Measurements from ENCODE around the gene EIF4A2.
"Not testable (repeated sequence)": the region's sequence is repeated elsewhere in the genome, so short reads cannot be mapped to it uniquely, and the experiment has no call there.

EIF4A2 gene

GRCh38 chr3:186818956-186819355, 35.6 kb downstream of the EIF4A2 start:
- DNase-seq (ENCODE audit: low read depth, low spot score), result no peak

- DNase-seq (ENCODE audit: low read depth, low spot score), result no peak
These were observed 38.3 kb downstream of the EIF4A2 start for GRCh38 chr3:186821429-186822387.

DNA sequence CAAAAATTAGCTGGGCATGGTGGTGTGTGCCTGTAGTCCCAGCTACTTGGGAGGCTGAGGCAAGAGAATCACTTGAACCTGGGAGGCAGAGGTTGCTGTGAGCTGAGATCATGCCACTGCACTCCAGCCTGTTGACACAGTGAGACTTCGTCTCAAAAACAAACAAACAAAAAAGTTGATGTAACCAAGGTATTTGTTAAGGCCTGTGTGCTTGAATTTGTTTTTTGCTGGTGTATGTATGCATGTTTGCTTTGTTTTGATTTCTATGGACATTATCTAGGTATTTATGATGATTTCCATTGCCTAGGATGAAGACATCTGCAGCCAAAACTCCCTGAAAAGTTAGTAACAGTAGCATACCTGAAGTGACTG, 39.0 kb downstream of the EIF4A2 start:
- DNase-seq (ENCODE audit: low read depth, low spot score), result not testable (repeated sequence)

GRCh38 chr3:186823386-186823785, 40.0 kb downstream of the EIF4A2 start:
- no peak for DNase-seq (ENCODE audit: low read depth, low spot score)

DNA sequence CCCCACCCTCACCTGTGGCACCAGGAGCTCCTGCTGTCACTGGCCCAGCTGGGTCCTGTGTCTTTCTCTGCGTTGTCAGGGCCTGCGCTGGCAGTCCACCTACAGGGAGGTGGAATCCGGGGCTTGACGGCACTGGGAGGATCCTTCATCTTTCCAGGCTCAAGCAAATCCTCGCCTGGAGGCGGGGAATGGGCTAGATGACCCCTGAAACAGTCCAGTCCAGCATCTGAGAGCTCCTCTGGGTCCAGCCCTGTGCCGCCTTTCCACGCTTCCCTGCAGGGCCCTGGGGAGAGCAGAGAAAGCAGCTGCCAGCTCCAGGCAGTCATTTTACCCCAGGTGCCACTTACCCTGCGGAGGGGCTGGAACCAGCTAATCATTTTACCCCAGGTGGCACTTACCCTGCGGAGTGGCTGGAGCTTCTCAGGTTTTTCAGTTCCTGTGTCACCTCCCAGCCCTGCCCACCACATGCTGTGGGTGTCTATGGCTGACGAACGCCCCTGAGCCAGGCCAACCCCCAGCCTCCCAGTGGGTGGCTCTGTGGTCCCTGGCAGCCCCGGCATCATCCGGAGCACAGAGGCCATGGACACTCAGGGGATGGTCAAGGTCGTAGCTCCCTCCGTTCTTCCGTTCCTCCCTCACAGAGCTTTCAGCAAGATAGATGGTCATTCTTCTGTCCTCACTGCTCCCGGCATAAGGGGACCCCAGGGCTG, 41.2 kb downstream of the EIF4A2 start:
- no peak for DNase-seq (ENCODE audit: low read depth, low spot score)

- no peak for DNase-seq (ENCODE audit: low read depth, low spot score)
These were observed 42.0 kb downstream of the EIF4A2 start for GRCh38 chr3:186825294-186825821.

GRCh38 chr3:186825872-186826409, 42.6 kb downstream of the EIF4A2 start:
- no peak for DNase-seq (ENCODE audit: low read depth, low spot score)

- no peak for DNase-seq (ENCODE audit: low read depth, low spot score)
These were observed 43.1 kb downstream of the EIF4A2 start for GRCh38 chr3:186826410-186826975.

DNA sequence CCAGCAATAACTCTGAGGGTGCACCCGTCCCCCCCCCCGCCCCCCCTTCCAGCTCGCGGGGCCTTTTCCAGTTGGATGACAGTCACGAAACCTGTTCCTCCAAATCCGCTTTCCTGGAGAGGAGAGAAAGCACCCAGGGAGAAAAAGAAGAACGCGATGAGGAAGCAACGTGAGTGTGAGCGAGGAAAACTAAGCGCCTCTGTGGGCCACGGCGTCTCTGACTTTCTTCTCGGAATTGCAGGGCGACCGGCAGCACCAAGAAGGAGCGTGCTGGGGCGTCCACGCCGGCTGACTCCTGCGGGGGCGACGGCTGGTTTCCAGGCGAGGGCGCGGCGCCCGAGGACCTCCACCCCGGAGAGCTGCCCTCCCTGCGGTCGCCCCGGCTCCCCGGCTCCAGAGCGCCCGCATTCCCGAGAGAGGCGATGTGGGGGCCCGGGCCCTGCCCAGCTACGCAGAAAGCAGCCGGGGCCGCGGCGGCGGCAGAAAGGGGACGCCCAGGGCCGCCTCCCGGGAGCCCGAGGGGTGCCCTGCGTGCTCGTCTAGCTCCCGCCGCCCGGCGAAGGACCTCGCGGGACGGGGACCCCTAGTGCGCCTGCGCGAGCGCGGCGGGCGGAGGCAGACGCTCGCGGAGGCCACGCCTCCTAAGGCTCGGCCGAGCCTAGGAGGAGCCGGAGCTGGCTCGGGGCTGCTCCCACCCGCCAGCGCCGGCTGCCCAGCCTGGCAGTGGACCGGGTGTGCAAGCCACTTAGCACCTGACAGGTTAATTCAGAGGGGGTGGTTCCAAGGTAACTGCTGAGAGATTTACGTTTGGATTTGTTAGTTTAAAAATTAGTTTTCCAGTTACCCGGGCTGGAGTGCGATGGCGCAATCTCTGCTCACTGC, 43.8 kb downstream of the EIF4A2 start:
- peak; percentile 67 for DNase-seq (ENCODE audit: low read depth, low spot score)

DNA sequence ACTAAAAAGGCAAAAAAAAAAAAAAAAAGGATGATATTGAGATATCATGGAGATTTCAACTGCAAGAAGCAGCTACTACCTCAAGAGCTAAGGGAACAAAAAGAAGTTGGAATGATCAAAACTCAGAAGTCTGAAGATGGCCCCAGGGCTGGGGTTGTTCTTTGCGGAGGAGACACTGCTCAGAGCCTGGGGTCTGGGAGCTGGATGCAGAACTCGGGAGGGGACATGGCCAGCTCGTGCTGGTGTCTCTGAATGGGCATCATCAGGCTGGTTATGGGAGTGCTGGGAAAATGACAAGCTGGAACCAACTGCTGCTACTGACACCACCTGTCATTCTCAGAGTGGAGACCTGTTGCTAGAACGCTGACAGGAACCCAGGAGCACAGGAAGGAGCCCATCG, 45.0 kb downstream of the EIF4A2 start:
- DNase-seq (ENCODE audit: low read depth, low spot score), result no peak

DNA sequence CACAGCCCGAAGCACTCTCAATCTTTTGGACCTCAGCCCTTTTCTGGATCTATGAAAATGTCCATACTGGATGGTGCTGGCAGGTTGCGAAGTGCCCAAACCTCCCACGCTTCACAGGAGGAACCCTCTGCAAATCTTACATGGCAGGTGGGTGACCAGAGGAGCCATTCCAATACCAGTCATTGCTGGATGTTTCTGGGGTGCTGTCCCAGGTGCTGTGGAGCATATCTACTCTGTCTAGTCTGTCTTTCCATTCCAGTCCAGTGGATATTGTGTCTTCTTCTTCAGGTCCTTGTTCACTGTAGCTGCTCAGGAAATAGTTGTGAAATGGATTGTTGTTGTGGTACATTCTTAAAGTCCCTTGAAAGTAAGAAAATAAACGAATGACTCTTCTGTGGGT, 48.4 kb downstream of the EIF4A2 start:
- DNase-seq (ENCODE audit: low read depth, low spot score), result no peak

- no peak for DNase-seq (ENCODE audit: low read depth, low spot score)
These were observed 48.9 kb downstream of the EIF4A2 start for GRCh38 chr3:186832276-186832675.

Measured in activated naive CD8-positive, alpha-beta T cell treated with anti-CD3 and anti-CD28 coated beads, Interleukin-2, amount 50 U/mL, for 16 hours (primary cell).